Mucosa of descending colon (tissue), 3 donors: ENCODE measurements around the gene LRP1-AS. TPM values are rescaled to one million over a fixed set of nuclear protein-coding genes. Genes with fewer than 3 reads are reported as not detected.

ENCODE experiments used
- ATAC-seq: fragments of 200-7000 bp; cut with Tn5 transposase; one replicate; pipeline ENCODE4 v1.9.1; 2020; ENCODE audit warnings: mild to moderate bottlenecking, moderate library complexity
- DNase-seq, 3 donors: peaks; one replicate each; pipeline ENCODE4 v3.0.0-alpha.2; 2020
- H3K36me3 ChIP-seq: fragments of 200-600 bp; one replicate; pipeline ENCODE4 v1.8.0; 2021; ENCODE audit warnings: low read depth, mild to moderate bottlenecking
- H3K4me1 ChIP-seq: fragments of 200-600 bp; one replicate; pipeline ENCODE4 v1.8.0; 2021; ENCODE audit warnings: low read depth, mild to moderate bottlenecking
- H3K4me3 ChIP-seq: fragments of 200-600 bp; one replicate; pipeline ENCODE4 v1.8.0; 2021; ENCODE audit warnings: mild to moderate bottlenecking
- H3K9me3 ChIP-seq: fragments of 200-600 bp; one replicate; pipeline ENCODE4 v1.8.0; 2021; ENCODE audit warnings: mild to moderate bottlenecking
- CTCF ChIP-seq: fragments of 200-600 bp; IDR thresholded peaks from one replicate; pipeline ENCODE4 v1.8.0; 2022; ENCODE audit warnings: antibody characterized with exemption, mild to moderate bottlenecking
- intact Hi-C, 2 donors: fragments of 100-400 bp; cut with DNase I in 1 of 2; cut with micrococcal nuclease in 1 of 2; formaldehyde crosslinking; loops; one replicate each; pipeline versions ENCODE4 v1.11.0 to v1.11.1; 2022; cut with DNase I, micrococcal nuclease
- total RNA-seq, 3 donors: library from RNA; stranded (reverse); fragmentation: NEBNext Ultra II Directional in 2 of 3; extraction: Animal tissue kit (Norgen Biotek cat#: 25700) in 2 of 3; gene quantifications; one replicate each; pipeline versions ENCODE4 v1.2.1 to v1.2.4, GENCODE V29; 2021 to 2023
- donor health status: DM: no; HTN: no; CAD: no; lungs with moderate emphysema.
- donor health status: DM: no; HTN: no; CAD: no.
- donor health status: DM: no; HTN: yes; CAD: no.

Gene LRP1-AS
- total RNA-seq, 3 donors from 2014 or later: not detected

DNA sequence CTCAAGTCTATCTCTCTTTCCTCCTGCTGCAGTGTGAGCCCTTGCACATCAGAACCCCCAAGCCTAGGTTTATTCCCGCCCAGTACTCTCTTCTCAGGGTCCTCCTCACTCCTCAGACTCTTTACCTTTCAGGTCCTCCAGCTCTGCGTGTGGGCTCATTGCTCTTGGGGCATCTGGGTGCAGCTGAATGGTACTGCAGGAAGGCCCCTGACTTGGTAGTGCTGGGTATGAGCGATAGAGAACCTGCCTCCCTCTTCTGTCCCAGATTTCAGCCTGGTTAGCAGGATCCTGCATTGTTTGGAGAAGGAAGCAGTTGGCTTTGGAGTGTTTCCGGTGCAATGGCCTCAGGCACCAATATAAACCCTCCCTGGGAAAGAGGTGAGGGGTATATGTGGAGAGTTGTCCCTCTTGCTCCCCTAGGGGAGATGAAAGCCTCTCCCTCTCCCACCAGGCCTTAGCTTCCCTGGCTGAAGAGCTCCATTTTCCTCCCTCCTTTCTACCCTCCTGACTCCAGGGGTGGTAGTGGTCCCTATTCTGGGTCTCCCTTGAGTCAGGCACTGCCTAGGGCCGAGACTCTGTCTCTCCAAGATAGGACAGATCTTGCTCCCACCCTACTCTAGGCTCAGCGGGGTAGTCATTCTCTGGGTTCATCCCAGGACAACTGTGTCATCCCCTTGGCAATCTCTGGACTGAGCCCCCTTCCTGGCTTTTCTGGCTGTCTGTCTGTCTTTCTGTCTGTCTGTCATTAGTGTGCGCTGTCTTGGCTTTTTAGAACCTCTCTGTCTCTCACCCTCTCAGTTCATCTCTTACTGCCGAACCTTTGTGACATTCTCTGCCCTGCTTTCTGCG lies 15.3 kb downstream of the LRP1-AS start:
- Histone ChIP-seq H3K4me3 (no peak overlapping the region), H3K4me1 (peaks cover 10% of the 10 kb centered on the region), H3K9me3 (no peaks in the 10 kb centered on the region), H3K36me3 (no peaks in the 10 kb centered on the region)
- ATAC-seq (no peak), DNase-seq (no peak)
- TF ChIP-seq CTCF: no peak
- intact Hi-C loops: no loop called here

DNA sequence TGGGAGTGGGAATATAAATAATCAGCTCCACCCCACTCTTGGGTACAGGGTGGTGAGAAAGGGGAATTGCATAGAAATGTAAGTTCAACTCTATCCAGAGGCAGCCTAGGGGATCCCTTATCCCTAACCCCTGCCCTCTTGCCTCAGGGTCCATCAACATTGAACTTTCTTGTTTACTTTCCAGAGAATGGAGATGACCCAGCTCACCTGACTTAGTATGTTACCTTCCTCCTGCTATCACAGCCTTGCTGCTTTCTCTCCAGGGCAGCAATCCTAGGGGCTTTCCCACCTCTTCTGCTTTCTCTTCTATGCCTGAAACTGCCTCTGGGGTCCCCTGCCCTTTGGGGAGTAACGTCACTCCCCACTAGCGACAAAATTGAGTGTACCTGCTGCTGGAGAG lies 16.5 kb downstream of the LRP1-AS start:
- TF ChIP-seq CTCF: no peak
- Histone ChIP-seq H3K4me1 (peaks cover 17% of the 10 kb centered on the region), H3K9me3 (no peaks in the 10 kb centered on the region), H3K4me3 (no peak overlapping the region), H3K36me3 (no peaks in the 10 kb centered on the region)
- DNase-seq (no peak), ATAC-seq (no peak)
- intact Hi-C loops: no loop called here

DNA sequence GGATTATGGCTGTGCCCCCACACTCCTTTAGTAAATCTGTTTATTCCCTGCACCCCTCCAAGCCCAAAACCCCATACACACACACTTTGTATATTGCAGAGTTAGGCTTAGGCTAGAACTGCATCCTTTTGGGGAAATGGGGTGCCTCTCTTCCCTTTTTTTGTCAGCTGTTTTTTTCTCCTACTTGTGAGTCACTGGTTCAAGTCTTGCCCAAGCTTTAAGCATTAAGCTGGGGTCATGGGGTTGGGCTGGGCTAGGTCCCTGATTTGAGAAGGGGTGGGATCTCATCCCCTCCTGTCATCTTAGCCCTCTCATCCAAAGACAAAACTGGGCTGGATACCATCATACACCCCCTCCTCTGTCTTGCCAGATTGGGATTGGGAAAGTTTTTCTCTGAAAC lies 17.5 kb downstream of the LRP1-AS start:
- intact Hi-C loops: no loop called here
- Histone ChIP-seq H3K4me3 (no peak overlapping the region), H3K9me3 (no peaks in the 10 kb centered on the region), H3K4me1 (peaks cover 17% of the 10 kb centered on the region), H3K36me3 (no peaks in the 10 kb centered on the region)
- DNase-seq: no peak
- no peak for TF ChIP-seq CTCF
- no peak for ATAC-seq

DNA sequence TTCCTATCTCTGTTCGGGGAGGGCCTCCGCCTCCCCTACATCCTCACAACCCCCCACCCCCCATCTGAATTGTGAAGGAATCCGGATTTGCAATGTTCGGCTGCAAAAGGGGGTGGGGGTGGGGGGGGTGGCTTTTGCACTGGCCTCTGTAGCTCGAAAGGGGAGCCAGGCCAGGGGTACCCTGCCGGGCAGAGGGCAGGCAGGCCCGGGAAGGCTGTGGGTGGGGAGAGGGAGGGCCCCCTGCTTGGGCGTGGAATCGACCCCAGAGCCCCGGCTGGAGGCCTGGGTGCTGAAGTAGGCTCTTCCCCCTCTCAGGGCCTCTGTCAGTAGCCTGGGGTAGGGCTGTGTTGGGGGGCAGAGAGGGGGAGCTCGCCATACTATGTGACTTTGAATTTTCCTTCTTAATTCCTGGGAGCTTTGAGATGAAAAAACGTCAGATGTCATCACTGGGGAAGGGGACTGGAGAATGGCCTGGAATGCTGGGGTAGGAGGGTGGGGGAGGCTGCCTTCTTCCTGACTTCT lies 18.0 kb downstream of the LRP1-AS start:
- peaks cover 17% of the 10 kb centered on the region for H3K4me1 ChIP-seq
- DNase-seq: no peak
- intact Hi-C loops: no loop called here

GRCh38 chr12:57128519-57129247 lies 18.7 kb downstream of the LRP1-AS start:
- no peaks in the 10 kb centered on the region for H3K36me3 ChIP-seq
- no peak for TF ChIP-seq CTCF
- peak overlapping the region; percentile 63 for H3K4me3 ChIP-seq
- intact Hi-C loops: no loop called here
- H3K4me1 ChIP-seq: peaks cover 12% of the 10 kb centered on the region
- DNase-seq (peak in 2 of 3 donors; percentile 47 to 61), ATAC-seq (no peak)
- no peaks in the 10 kb centered on the region for H3K9me3 ChIP-seq

More for the DNA sequence above, 18.0 kb downstream of the LRP1-AS start:
- no peak for ATAC-seq
- H3K9me3 ChIP-seq: no peaks in the 10 kb centered on the region
- H3K4me3 ChIP-seq: peak overlapping the region; percentile 63
- no peak for TF ChIP-seq CTCF
- H3K36me3 ChIP-seq: no peaks in the 10 kb centered on the region
